Activated gamma-delta T cell (primary cell): ENCODE data around the gene STK17B.

Experiments
- DNase-seq: peaks from one replicate; lab custom pipeline; 2025; lab: John Stamatoyannopoulos, UW

STK17B gene

DNA sequence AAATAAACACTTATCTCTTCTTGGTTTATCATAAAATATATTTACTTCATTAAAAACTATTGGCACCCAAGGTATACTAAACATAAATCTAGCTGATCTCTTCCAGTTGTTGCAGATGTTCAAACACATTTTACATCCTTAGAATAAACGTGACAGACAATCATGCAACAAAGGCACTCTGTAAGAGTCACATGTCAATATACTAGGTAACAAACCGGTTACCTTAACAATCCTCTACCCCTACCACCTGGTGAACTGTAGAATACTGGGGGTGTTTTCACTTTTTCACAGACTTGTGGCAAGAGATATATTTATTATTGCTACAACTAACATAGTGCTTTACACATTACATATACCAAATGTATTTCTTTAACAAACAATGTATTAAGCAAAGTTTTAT, 15.8 kb downstream of the STK17B start:
- no peak for DNase-seq

GRCh38 chr2:196153480-196153879, 17.9 kb downstream of the STK17B start:
- DNase-seq = no peak

DNA sequence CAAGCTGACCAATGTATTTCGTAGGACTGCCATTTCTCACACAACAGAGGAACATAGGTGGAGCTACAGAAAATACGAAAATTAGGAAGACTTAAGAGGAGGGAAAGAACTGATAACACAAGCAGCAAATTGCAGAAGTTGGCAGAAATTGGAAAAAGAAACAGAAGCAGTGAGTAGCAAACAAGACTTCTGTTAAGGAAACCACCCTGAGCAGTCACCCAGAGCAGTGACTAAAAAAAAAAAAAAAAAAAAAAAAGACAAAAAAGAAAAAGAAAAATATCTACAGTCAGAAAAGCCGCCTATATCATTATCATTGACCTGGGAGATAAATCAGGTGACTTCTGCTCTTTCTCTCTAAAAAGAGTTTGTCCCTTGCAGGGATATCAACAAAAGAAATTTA, 21.4 kb downstream of the STK17B start:
- no peak for DNase-seq

GRCh38 chr2:196148736-196149135, 22.6 kb downstream of the STK17B start:
- DNase-seq = no peak

DNA sequence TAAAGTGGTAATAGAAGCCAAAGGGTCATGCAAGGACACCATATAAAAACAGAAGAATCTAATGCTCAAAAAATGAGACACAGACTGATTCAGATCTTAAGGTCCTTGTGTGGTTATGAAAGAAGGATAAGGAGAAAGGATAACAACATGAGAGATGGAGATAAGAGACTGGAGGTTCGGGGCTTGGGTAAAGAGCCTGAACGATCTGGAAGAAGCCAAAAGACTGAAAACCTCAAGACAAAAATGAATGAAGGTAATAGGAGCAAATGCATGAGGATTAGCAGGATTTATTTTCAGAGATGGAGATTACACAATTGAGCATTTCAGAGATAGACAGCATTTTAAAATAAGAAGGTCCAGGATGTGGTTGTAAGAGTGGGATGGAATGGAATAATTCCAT, 26.1 kb downstream of the STK17B start:
- DNase-seq = no peak

DNA sequence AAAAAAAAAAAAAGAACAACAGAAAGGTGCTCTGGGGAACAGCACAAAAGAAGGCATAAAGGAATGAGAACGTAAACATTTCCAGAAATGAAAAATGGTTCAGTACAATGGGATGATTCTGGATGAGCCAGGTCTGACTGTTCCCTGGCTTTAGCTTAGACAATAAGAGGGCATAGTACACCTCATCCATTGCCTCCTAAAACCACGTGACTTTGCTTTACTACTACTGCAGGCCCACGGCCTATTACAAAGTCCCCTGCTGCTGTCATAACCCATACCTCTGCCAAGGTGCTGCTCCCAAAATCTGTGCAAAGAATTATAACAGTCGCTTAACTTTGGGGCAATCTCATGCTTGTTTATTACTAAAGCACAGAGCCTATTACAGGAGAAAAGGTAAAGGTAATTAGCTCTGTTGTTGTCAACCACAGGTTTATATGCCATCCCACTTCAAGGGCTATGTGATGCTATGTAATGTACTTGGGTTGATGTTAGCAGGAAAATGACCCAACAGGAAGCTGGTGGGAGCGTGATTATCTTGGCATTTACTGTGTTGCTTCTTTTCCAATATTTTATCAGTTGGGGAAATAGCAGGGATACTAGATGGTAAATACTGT, 26.8 kb downstream of the STK17B start:
- DNase-seq = no peak

DNA sequence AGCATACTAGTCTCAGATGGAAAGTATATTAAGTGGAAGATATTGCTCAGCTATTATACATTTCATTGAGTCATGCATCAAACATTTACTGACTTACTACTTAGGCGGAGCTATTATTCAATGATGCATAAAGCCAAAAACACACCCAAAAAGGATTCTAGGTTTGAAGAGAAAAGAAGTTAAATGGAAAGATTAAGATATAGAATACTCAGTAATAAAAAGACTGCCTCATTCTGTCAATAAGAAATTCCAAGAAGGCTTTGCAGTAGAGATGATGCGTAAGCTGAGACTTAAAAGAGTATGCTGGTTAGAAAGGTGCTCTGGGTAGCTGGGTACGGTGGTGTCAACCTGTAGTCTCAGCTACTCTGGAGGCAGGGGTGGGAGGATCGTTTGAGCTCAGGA, 27.6 kb downstream of the STK17B start:
- no peak for DNase-seq

DNA sequence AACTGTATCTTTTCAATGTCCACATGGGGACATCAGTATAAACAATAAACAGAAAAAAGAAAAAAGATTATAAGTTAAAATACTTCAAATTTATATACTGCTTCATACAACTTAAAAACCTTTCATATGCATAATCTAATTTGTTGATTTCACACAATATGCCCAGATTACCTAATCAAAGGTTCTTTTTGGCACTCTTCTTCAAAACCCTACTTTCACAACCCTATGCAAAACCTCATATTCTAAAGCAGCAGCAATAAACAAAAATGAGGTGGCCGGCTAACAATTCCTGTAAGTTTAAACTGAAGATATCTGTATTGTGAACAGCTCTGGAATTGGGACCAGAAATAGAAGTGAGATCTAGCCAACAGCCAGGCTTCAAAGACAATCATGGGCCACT, 28.6 kb downstream of the STK17B start:
- no peak for DNase-seq

DNA sequence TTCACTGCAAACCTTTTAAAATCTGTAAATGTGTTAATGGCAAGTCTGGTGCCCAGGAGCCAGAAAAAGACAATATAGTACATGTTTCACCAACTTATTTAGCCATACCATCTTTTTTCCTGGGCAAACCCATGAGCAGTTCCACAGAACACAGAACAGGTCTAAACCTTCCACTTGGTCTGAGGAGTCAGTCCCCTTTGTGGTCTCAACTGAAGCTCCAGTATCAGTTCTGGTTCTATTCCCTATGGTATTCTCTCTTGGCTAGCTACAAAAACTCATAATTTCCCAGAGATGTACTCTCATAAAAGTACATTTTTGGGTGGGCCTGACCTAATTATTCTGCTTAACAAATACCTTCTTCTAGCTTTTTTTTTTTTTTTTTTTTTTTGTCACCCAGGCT, 31.2 kb downstream of the STK17B start:
- no peak for DNase-seq

DNA sequence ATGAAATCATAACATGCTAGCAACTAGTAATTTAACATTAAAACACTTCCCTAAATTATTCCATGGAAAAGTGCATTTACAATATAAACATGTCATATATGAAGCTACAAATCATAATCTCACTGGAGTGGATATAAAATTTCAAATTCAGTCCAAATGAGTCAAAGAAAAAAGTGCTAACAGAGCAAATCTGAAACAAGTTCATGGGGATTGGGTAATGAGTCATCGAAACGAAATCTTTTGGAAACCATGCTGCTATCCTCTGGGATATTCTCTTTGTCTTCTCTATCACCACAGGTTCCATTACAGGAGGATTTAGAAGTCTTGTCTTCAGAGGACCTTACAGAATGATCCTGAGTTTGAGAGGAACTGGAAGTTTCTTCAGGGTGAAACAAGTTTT, 34.1 kb downstream of the STK17B start:
- no peak for DNase-seq

DNA sequence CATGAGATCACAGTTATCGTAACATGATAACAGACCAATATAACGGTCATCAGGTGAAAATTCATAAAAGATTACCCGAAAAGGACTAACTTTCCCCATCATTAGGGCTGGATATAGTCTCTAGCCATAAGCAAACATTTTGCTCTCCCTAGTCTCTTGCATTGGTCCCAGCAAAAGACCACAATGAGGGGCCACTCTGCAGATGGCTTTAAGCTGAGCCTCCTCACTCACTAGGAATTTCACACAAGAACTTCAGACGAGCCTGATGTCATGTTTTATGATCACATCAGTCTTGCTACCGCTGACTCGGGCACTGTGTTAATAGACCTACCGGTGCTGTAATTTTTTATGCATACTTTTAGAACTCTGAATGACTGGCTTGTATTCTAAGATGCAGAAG, 35.2 kb downstream of the STK17B start:
- no peak for DNase-seq

DNA sequence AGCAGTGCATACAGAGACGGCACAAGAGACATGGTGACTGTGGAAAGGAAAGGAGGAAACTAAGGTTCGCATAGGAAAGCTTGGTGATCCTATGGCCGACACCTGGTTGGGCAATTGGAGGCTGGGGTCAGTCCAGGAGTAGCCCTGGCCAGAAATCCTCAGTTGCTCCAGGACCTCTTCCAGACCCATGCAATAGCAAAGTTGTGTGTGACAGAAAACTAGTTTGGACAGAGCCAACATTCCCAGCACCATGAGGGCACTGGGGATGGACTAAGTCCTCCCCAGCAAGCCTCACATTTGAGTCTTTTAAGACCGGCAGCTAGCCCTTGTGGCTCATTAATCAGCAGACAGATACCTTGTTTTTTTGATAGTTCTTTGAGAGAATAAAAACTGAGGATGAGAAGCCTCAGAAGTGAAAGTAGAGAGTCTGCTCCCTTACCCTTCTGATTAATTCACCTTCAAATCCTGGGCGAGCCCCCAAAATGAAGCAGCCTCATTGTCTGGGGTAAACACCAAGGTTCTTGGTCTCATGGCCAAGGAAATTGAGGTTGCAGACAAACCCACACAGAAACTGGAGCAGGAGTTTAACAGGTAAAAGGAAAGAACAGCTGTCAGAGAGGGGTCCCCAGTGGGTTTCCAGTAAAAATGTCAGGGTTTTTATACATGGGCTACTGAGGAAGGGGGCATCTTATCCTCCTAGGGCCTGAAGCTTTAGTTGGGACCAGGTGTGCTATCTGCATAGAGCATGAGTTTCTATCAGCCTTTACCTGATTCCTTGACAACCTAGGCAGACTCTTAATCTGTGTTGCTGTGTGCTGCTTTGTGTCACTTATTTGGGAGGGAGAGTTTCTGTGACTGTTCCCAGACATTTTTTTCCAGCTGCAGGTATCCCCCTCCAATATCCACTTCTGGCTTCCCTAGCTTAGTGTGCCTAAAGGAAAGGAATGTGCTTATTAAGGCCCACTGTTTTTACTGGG, 39.1 kb downstream of the STK17B start:
- DNase-seq = no peak

DNA sequence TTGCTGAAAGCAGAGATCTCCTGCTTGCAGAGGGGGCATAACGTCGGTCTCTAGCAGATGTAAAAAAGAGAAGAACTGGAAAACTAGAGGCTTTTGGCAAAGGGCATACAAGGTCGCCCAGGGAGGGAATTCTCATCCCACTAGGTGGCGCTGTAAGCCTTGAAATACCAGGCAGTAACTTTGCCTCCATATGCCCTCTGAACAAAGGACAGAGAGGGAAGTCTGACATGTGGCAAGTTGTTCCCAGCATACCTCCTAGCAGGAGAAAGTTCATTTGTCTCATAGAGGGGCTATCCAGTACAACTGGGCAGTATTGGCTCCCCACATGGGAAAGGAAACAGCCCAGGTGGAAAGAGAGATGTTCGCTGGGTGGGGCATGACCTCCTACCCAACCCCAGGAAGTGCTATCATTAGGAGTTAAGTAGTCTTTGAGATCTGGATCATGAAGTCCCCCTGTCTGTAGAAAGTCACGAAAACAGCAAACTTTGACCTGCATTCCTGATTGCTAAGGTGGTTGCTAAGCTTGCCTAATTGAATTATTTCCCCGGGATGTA, 39.9 kb downstream of the STK17B start:
- DNase-seq = no peak

GRCh38 chr2:196130039-196130825, 41.1 kb downstream of the STK17B start:
- DNase-seq = no peak

DNA sequence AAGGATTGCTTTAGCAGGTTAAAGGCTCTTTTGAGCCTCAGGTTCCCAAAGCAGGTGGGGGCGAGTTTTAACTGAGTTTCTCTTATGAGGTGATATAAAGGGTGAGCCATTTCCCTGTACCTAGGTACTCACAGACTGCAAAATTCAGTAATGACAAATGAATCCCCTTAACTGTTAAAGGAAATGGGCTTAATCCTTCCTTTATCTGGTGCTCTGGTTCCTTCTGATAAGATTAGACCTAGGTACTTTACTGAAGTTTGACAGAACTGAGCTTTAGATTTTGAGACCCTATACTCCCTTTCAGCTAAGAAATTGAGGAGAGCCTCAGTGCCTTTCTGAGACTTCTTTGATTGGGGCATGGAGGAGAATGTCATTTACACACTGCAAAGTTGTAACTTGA, 42.6 kb downstream of the STK17B start:
- no peak for DNase-seq

DNA sequence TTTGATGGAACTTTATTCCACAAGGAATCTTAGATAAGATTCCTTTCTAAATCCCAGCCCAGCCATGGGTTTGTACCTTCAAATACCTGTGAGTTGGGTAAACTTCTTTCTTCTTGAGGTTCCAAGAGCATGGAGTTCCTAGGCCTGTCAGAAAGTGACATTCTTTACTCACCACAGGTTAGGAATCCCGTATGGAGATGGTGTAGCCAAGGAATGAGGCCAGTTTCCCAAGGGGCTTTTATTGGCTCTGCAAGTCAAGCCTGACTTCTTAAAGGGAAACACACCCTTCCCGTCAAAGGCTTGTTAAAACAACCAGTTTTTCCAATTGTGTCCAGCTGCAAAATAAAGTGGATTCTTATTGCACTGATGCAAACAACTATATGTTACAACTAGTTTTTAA, 45.8 kb downstream of the STK17B start:
- no peak for DNase-seq

- DNase-seq = no peak
These were observed 47.6 kb downstream of the STK17B start for GRCh38 chr2:196123679-196124373.

- DNase-seq = no peak
These were observed 51.5 kb downstream of the STK17B start for GRCh38 chr2:196119926-196120325.

DNA sequence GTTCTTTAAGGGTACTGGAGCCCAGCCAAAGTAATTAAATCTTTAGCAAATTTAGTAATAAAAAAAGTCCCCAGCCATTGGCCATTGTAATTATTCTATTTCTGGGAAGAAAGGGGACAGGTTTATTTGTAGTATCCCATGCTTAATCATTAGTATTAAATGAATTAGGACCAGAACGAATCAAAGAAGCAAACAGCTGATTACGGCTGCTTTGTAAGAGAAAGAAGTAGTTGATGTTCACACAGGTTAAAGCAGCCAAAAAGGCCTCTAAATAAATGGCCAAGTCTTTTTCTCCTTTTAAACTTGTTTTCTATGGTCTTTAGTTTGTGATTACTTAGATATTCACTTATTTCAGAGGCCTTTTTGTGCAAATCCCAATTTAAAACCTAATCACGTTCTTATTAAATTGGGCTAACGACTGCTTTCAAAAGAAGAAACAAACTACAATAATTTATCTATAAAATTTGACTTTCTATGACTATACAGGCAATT, 54.1 kb downstream of the STK17B start:
- no peak for DNase-seq

GRCh38 chr2:196113061-196113974, 58.1 kb downstream of the STK17B start:
- no peak for DNase-seq
